GM10266 (cell line): ENCODE data around the gene PNMT.

Source experiments
- DNase-seq: peaks from one replicate; pipeline ENCODE4 v3.0.0; 2012; ENCODE audit errors: extremely low spot score
- CTCF ChIP-seq: IDR thresholded peaks from 2 replicates; pipeline ENCODE4 v1.5.1; 2012; ENCODE audit warnings: mild to moderate bottlenecking, low read depth; ENCODE audit not compliant: control insufficient read depth, insufficient read depth; ENCODE audit errors: missing control alignments

PNMT gene

DNA sequence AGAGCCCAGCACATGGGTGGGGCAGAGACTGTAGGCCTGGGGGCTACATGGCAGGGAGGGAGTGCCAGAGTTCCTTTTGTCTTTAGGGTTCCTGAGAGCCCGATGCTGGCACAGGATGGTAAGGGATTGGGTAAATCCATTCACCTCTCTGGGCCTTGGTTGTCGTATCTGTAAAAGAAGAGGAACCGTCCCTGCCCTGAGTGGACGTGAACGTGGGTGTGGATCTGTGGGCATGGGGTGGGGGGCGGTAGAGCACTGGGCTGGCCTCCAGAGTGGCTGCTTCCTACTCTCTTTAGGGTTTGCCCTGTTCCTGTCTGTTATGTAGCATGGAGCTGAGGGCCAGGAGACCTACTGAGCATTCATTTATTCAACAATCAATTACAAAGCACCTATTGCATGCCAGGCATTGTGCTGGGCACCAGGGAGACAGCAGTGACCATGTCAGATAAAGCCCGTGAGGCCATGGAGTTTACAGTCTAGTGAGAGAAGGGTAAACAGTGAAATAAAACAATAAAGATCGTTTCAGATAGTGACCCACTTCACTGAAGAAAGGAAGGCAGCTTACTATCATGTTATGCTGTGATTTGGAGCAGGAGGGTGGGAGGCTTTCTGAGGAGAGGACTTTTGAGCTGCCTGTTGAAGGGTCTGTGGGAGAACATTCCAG is 16.2 kb upstream of the PNMT start:
- no peak for TF ChIP-seq CTCF
- DNase-seq = no peak

DNA sequence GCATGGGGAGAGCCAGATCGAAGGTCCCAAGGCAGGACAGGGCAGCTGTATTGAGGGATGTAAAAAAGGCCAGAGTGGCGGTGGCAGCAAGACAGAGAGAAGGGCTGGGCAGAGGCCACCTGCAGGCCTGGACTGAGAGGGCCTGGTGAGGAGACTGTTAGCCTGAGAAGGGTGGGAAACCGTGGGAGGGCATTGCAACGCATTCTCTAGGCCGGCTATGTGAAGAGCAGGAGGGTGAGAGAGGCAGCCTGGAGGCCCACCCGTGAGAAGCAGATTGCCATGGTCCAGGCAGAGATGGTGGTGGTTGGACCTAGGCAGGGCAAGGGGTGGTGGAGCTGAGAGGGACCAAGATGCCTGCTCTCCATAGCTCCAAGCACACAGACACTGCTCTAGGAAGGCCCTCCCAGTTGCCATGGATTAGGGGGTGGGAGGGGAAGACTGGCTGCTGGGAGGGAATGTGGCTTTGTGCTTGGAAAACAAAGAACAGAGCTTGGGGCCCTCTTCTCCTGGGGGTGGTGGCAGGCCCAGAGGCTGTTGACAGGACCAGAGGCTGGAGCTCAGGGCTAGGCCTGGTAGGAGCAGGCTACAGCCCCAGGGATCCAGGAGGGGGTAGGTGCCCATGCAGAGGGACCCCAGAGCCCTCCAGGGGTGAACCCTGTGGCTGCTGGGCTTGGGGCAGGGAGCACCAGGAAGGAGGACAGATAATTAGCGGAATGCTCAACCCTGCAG is 15.5 kb upstream of the PNMT start:
- DNase-seq = no peak
- TF ChIP-seq CTCF = no peak

DNA sequence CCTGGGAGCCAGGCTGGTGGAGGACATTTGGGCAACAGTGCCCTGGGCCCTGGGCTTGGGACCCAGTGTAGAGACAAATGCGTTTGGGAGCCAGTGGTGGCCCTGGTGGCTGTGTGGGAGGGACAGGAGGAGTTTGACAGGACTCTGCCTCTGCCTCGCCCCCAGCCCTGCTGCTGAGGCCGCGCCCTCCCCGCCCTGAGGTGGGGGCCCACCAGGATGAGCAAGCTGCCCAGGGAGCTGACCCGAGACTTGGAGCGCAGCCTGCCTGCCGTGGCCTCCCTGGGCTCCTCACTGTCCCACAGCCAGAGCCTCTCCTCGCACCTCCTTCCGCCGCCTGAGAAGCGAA is 15.0 kb upstream of the PNMT start:
- no peak for DNase-seq
- no peak for TF ChIP-seq CTCF

DNA sequence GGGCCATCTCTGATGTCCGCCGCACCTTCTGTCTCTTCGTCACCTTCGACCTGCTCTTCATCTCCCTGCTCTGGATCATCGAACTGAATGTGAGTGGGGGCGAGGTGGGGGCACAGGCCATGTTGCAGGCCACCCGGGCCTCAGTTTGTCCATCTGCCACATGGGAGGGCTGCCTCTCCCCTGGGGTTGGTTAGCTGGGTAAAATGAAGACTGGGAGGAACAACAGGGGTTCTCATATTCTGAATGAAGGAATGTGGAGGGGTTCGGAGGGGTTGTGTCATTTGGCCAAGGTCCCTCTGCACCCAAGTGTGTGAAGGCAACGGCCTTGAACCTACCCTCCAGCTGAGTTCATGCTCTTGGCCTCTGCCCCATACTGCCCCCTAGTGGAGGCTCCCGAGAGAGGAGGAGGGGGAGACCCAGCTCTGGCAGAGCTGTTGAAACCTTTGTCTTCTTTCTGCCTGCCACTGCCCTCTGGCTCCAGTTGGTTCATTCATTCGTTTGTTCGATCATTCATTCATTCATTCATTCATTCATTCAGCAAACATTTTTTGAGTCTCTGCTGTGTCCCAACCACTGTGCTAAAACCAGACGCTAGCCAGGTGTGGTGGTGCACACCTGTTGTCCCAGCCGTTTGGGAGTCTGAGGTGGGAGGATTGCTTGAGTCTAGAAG is 14.5 kb upstream of the PNMT start:
- peak; percentile 90 for DNase-seq

DNA sequence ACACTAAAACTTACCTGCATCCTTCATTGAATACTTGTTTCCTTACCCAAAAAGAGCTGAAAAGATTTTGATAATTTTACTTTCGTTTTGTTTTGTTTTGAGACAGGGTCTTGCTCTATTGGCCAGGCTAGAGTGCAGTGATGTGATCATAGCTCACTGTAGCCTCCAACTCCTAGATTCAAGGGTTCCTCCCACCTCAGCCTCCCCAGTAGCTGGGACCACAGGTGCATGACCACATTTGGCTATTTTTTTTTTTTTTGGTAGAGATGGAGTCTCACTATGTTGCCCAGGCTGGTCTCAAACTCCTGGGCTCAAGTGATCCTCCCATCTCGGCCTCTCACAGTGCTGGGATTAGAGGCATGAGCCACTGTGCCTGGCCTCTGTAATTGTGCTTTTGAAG is 13.1 kb upstream of the PNMT start:
- TF ChIP-seq CTCF = no peak
- no peak for DNase-seq

More for the DNA sequence above, 14.5 kb upstream of the PNMT start:
- peak; percentile 85 for TF ChIP-seq CTCF

GRCh38 chr17:39658346-39658745 is 9.9 kb upstream of the PNMT start:
- TF ChIP-seq CTCF = no peak
- no peak for DNase-seq

DNA sequence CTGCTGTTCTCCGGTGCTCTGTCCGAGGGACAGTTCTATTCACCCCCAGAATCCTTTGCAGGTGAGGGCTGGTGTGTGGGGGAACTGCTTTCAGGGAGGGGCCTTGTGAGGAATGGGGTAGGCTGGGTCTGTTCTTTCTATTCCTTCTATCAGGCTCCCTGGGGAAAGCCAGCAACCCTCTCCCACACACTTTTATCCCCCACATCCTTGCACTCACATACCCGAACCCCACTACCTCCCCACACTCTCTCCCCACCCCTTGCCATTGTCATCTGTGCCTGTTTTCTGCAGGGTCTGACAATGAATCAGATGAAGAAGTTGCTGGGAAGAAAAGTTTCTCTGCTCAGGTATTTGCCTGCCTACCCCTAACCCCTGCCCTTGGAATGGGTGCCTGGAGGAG is 9.5 kb upstream of the PNMT start:
- TF ChIP-seq CTCF = no peak
- DNase-seq = no peak
